MM.1S (cell line): ENCODE results near the gene TP53BP2.

Experiments used
- EZH2phosphoT487 ChIP-seq: fragments of 300-600 bp; sonication (generic); IDR thresholded peaks from 2 replicates; pipeline ENCODE4 v1.6.1; 2018; ENCODE audit warnings: antibody characterized with exemption, low read length
- TF ChIP-seq, protein P1 (sequence below): fragments of 300-600 bp; sonication (generic); IDR thresholded peaks from 2 replicates; pipeline ENCODE4 v1.5.1; 2016; ENCODE audit warnings: antibody characterized with exemption, low read length, mixed read lengths

DNA sequence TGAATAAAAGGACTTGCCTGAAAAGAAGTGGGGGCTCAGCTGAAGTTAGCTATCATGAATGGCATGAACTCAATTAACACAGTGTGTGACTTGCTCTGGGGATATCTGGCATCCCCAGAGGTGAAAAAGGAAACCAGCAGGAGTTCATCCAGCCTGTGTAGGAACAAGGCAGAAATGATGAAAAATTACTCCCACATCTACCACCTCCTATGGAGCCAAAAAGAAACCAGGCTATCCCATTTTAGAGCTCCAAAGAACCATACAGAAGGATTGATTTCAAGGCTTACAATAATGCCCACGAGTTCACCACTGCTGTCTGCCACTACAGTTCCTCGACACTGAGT lies 25.3 kb downstream of the TP53BP2 start:
- no peak for TF ChIP-seq EZH2phosphoT487
- TF ChIP-seq, protein P1, sequence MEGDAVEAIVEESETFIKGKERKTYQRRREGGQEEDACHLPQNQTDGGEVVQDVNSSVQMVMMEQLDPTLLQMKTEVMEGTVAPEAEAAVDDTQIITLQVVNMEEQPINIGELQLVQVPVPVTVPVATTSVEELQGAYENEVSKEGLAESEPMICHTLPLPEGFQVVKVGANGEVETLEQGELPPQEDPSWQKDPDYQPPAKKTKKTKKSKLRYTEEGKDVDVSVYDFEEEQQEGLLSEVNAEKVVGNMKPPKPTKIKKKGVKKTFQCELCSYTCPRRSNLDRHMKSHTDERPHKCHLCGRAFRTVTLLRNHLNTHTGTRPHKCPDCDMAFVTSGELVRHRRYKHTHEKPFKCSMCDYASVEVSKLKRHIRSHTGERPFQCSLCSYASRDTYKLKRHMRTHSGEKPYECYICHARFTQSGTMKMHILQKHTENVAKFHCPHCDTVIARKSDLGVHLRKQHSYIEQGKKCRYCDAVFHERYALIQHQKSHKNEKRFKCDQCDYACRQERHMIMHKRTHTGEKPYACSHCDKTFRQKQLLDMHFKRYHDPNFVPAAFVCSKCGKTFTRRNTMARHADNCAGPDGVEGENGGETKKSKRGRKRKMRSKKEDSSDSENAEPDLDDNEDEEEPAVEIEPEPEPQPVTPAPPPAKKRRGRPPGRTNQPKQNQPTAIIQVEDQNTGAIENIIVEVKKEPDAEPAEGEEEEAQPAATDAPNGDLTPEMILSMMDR = no peak
